GM10847 (cell line): ENCODE measurements around the gene USP11.

ENCODE experiments used
- POLR2A ChIP-seq: IDR thresholded peaks from 2 replicates; pipeline ENCODE4 v1.6.1; 2011; ENCODE audit not compliant: insufficient read length; ENCODE audit errors: extremely low read depth

Gene USP11

GRCh38 chrX:47228550-47229270 lies 4.1 kb upstream of the USP11 start:
- TF ChIP-seq POLR2A: no peak

GRCh38 chrX:47229427-47229826 lies 3.4 kb upstream of the USP11 start:
- no peak for TF ChIP-seq POLR2A

GRCh38 chrX:47230136-47230868 lies 2.5 kb upstream of the USP11 start:
- no peak for TF ChIP-seq POLR2A

- TF ChIP-seq POLR2A: no peak
Observed at GRCh38 chrX:47231167-47231566, 1.6 kb upstream of the USP11 start.

- no peak for TF ChIP-seq POLR2A
Observed at GRCh38 chrX:47232197-47232802, 509 bp upstream of the USP11 start.

- peak; percentile 21 for TF ChIP-seq POLR2A
Observed at GRCh38 chrX:47233333-47234113, 714 bp downstream of the USP11 start.

- no peak for TF ChIP-seq POLR2A
Observed at GRCh38 chrX:47234583-47234982, 1.8 kb downstream of the USP11 start.

- no peak for TF ChIP-seq POLR2A
Observed at GRCh38 chrX:47235691-47236103, 2.9 kb downstream of the USP11 start.

- TF ChIP-seq POLR2A: no peak
Observed at GRCh38 chrX:47239199-47239598, 6.4 kb downstream of the USP11 start.

GRCh38 chrX:47239898-47240545 lies 7.2 kb downstream of the USP11 start:
- TF ChIP-seq POLR2A: no peak

GRCh38 chrX:47240619-47241018 lies 7.8 kb downstream of the USP11 start:
- TF ChIP-seq POLR2A: no peak

GRCh38 chrX:47241201-47242011 lies 8.6 kb downstream of the USP11 start:
- no peak for TF ChIP-seq POLR2A

GRCh38 chrX:47242321-47242720 lies 9.5 kb downstream of the USP11 start:
- no peak for TF ChIP-seq POLR2A

GRCh38 chrX:47243351-47243750 lies 10.5 kb downstream of the USP11 start:
- TF ChIP-seq POLR2A: no peak

- no peak for TF ChIP-seq POLR2A
Observed at GRCh38 chrX:47244676-47245075, 11.9 kb downstream of the USP11 start.

GRCh38 chrX:47245156-47245555 lies 12.3 kb downstream of the USP11 start:
- no peak for TF ChIP-seq POLR2A
